ENCODE results near the gene ZNF678.

- TF ChIP-seq CTCF (IDR thresholded peaks at IDR 0.05; ENCODE audit: low read depth, low read length), result no peak
- TF ChIP-seq EZH2phosphoT487 (IDR thresholded peaks at IDR 0.05; ENCODE audit: low read depth), result no peak
These were observed 1.3 kb upstream of the ZNF678 start for GRCh38 chr1:227562037-227562436.

Data from OCI-LY3 (cell line).